B cell (primary cell): ENCODE measurements around the gene EPB41L1. TPM values are rescaled to one million over a fixed set of nuclear protein-coding genes. Genes with fewer than 3 reads are reported as not detected.

Source experiments
- ATAC-seq: fragments of 200-7000 bp; cut with Tn5 transposase; one replicate; pipeline ENCODE4 v1.10.0; 2021; ENCODE audit warnings: low read depth, mild to moderate bottlenecking, moderate number of reproducible peaks, moderate library complexity
- CTCF ChIA-PET: fragments of 350-600 bp; sonication (Branson Sonifier 250); formaldehyde crosslinking; loops from one replicate; lab custom pipeline; 2021; ENCODE audit warnings: antibody characterized with exemption, inconsistent platforms; lab: Charles Lee
- POLR2A ChIA-PET: fragments of 350-600 bp; sonication (Branson Sonifier 250); formaldehyde crosslinking; loops from one replicate; lab custom pipeline; 2021; ENCODE audit warnings: antibody characterized with exemption; lab: Charles Lee
- DNase-seq: peaks from one replicate; pipeline ENCODE4 v3.0.0; 2013
- H2AFZ ChIP-seq: 2 replicates; pipeline ENCODE4 v1.6.1; 2012; ENCODE audit warnings: mild to moderate bottlenecking, low read depth, low read length; ENCODE audit not compliant: insufficient read depth, poor library complexity, severe bottlenecking
- H3K27ac ChIP-seq, 2 donors: 1 replicate in 1 of 2; 2 replicates in 1 of 2; pipeline ENCODE4 v1.5.1; 2012 to 2013; ENCODE audit warnings: low read length in 2 of 2, mild to moderate bottlenecking in 2 of 2, moderate library complexity in 1 of 2
- H3K27me3 ChIP-seq, 4 experiments: fragments of 200-600 bp in 1 of 4; sonication (generic) in 1 of 4; replicated peaks in 1 of 4; 1 replicate in 2 of 4; 2 replicates in 2 of 4; pipeline versions ENCODE4 v1.6.1 to v1.7.0; 2013 to 2016; ENCODE audit warnings: low read length in 3 of 4, mild to moderate bottlenecking in 2 of 4, mixed read lengths in 1 of 4, moderate library complexity in 1 of 4; ENCODE audit not compliant: insufficient read depth in 4 of 4, control insufficient read depth in 3 of 4; ENCODE audit errors: control extremely low read depth in 1 of 4
- H3K36me3 ChIP-seq, 2 experiments: replicated peaks in 1 of 2; 1 replicate in 1 of 2; 2 replicates in 1 of 2; pipeline versions ENCODE4 v1.6.1 to v1.7.1; 2013; ENCODE audit warnings: low read length in 1 of 2; ENCODE audit not compliant: insufficient read depth in 2 of 2, control insufficient read depth in 1 of 2; ENCODE audit errors: control extremely low read depth in 1 of 2, extremely low read depth in 1 of 2
- H3K4me1 ChIP-seq, 2 donors: fragments of 200-600 bp in 1 of 2; sonication (generic) in 1 of 2; 1 replicate in 1 of 2; 2 replicates in 1 of 2; pipeline versions ENCODE4 v1.5.1 to v1.6.1; 2013 to 2017; ENCODE audit warnings: low read length in 2 of 2; ENCODE audit not compliant: control insufficient read depth in 2 of 2, insufficient read depth in 2 of 2
- H3K4me2 ChIP-seq: replicated peaks from 2 replicates; pipeline ENCODE3; 2012; ENCODE audit warnings: mild to moderate bottlenecking, low read depth, low read length; ENCODE audit not compliant: poor library complexity, severe bottlenecking
- H3K4me3 ChIP-seq, 5 experiments: fragments of 200-600 bp in 1 of 5; sonication (generic) in 1 of 5; 1 replicate in 3 of 5; 2 replicates in 2 of 5; pipeline versions ENCODE4 v1.5.1 to v1.7.0; 2011 to 2016; ENCODE audit warnings: low read length in 4 of 5, mild to moderate bottlenecking in 4 of 5, low read depth in 2 of 5, control low read depth in 1 of 5, moderate library complexity in 1 of 5; ENCODE audit not compliant: insufficient read depth in 1 of 5; ENCODE audit errors: control extremely low read depth in 1 of 5, extremely low read depth in 1 of 5
- H3K79me2 ChIP-seq: fragments of 200-600 bp; sonication (generic); one replicate; pipeline ENCODE4 v1.6.0; 2016; ENCODE audit warnings: low read length; ENCODE audit not compliant: control insufficient read depth, insufficient read depth
- H3K9ac ChIP-seq: fragments of 200-600 bp; sonication (generic); 2 replicates; pipeline ENCODE4 v1.6.1; 2017; ENCODE audit warnings: mild to moderate bottlenecking, low read length, moderate library complexity
- H3K9me3 ChIP-seq, 3 donors: one replicate each; pipeline versions ENCODE4 v1.6.1 to v1.7.1; 2013; ENCODE audit warnings: low read length in 2 of 3; ENCODE audit not compliant: control insufficient read depth in 2 of 3, insufficient read depth in 1 of 3; ENCODE audit errors: control extremely low read depth in 1 of 3
- H4K20me1 ChIP-seq: 2 replicates; pipeline ENCODE4 v1.6.0; 2012; ENCODE audit warnings: mild to moderate bottlenecking, low read length; ENCODE audit not compliant: insufficient read depth, control insufficient read depth, poor library complexity, severe bottlenecking
- H3K27ac Mint-ChIP-seq: one replicate; pipeline ENCODE4 v1.8.0; 2021; ENCODE audit warnings: mixed read lengths
- H3K27me3 Mint-ChIP-seq: one replicate; pipeline ENCODE4 v1.8.0; 2021; ENCODE audit warnings: mixed read lengths
- H3K4me1 Mint-ChIP-seq: one replicate; pipeline ENCODE4 v1.8.0; 2021; ENCODE audit warnings: mixed read lengths
- H3K4me3 Mint-ChIP-seq: one replicate; pipeline ENCODE4 v1.8.0; 2021; ENCODE audit warnings: mixed read lengths
- H3K9me3 Mint-ChIP-seq: one replicate; pipeline ENCODE4 v1.8.0; 2022; ENCODE audit warnings: mixed read lengths; ENCODE audit not compliant: insufficient read depth
- CTCF ChIP-seq: fragments of 200-600 bp; IDR thresholded peaks from one replicate; pipeline ENCODE4 v1.8.0; 2022; ENCODE audit warnings: antibody characterized with exemption, mild to moderate bottlenecking
- EZH2 ChIP-seq: IDR thresholded peaks from 2 replicates; pipeline ENCODE4 v1.6.1; 2012; ENCODE audit warnings: borderline replicate concordance, low read depth, mild to moderate bottlenecking, moderate library complexity, low read length; ENCODE audit not compliant: insufficient read depth, poor library complexity, severe bottlenecking
- WGBS: methylation state at CpG from one replicate; pipeline ENCODE4 v1.1.5; 2013; ENCODE audit warnings: missing lambda C conversion rate; ENCODE audit not compliant: insufficient coverage; 5-methylcytosine and 5-hydroxymethylcytosine counted together
- intact Hi-C: fragments of 100-400 bp; cut with micrococcal nuclease; formaldehyde crosslinking; loops from one replicate; pipeline ENCODE4 v1.10.0; 2022
- polyA plus RNA-seq: library from polyadenylated mRNA; depleted of rRNA; stranded (reverse); fragments of >200 nt; gene quantifications from 2 replicates; pipeline ENCODE4 v1.2.3, GENCODE V29; 2012
- total RNA-seq, 2 donors: library from RNA; stranded (reverse); fragments of 120-200 nt in 1 of 2; gene quantifications; 1 replicate in 1 of 2; 2 replicates in 1 of 2; pipeline versions ENCODE4 v1.2.3 to v1.2.4, GENCODE V29; 2013 to 2022

The EPB41L1 gene
- total and polyA plus RNA-seq, 2 donors (not counting 1 experiment from before 2014, with no cell fraction given), result 0.12 to 1.3 TPM

GRCh38 chr20:36197271-36197670 lies 42.7 kb downstream of the EPB41L1 start:
- no peaks in the 10 kb centered on the region for H3K9me3 ChIP-seq
- no peak overlapping the region for H3K4me2 ChIP-seq
- no CpG with 5 or more reads among the region's 2 CpGs for WGBS
- H3K9ac ChIP-seq, result no peak overlapping the region
- H3K4me1 ChIP-seq, result peaks cover 0 to 2% of the 10 kb centered on the region in 2 donors
- H3K36me3 ChIP-seq, result no peaks in the 10 kb centered on the region
- Mint-ChIP-seq H3K27ac (no peak overlapping the region), H3K4me3 (no peak overlapping the region), H3K9me3 (no peaks in the 10 kb centered on the region), H3K4me1 (peaks cover 3% of the 10 kb centered on the region), H3K27me3 (peaks cover 23% of the 10 kb centered on the region)
- H4K20me1 ChIP-seq, result no peaks in the 10 kb centered on the region
- no peak overlapping the region for H3K4me3 ChIP-seq
- TF ChIP-seq CTCF, result no peak
- no peak for TF ChIP-seq EZH2
- CTCF ChIA-PET, result interaction anchor here (1.4 to 3.8 kb wide), 4 partner anchors 12 to 40 kb away, joined by 3 to 32 read pairs (median 9); no protein-coding TSS in a partner anchor
- H3K27me3 ChIP-seq, result peaks cover 0 to 4% (median 2%) of the 10 kb centered on the region in 4 experiments
- ATAC-seq (no peak), DNase-seq (no peak)
- H3K27ac ChIP-seq, result no peak overlapping the region
- H2AFZ ChIP-seq, result no peak overlapping the region
- H3K79me2 ChIP-seq, result no peaks in the 10 kb centered on the region
- intact Hi-C loops, result no loop called here
- POLR2A ChIA-PET, result no interaction called here

GRCh38 chr20:36199345-36200257 lies 45.1 kb downstream of the EPB41L1 start:
- peaks cover 7% of the 10 kb centered on the region for H3K4me1 Mint-ChIP-seq
- H3K4me3 ChIP-seq, result no peak overlapping the region
- H3K27me3 ChIP-seq, result peaks cover 0 to 5% (median 2%) of the 10 kb centered on the region in 4 experiments
- POLR2A ChIA-PET, result no interaction called here
- DNase-seq, result peak; percentile 80
- no peaks in the 10 kb centered on the region for H3K36me3 ChIP-seq
- CTCF ChIA-PET, result interaction anchor here (0.6 to 3.8 kb wide), 24 partner anchors 10 to 735 kb away, joined by 3 to 36 read pairs (median 3); partner anchors contain the start of genes RAB5IF and SCAND1
- no peak overlapping the region for H3K27ac ChIP-seq
- TF ChIP-seq CTCF (peak; percentile 94), EZH2 (no peak)
- 65% methylated on average over 4 of the region's 6 CpGs for WGBS
- peak overlapping the region; percentile 7 for H2AFZ ChIP-seq
- no peaks in the 10 kb centered on the region for H4K20me1 ChIP-seq
- no peak overlapping the region for H3K4me3 Mint-ChIP-seq
- peak; percentile 81 for ATAC-seq
- no peak overlapping the region for H3K4me2 ChIP-seq
- H3K9me3 Mint-ChIP-seq, result no peaks in the 10 kb centered on the region
- intact Hi-C loops, result loop anchor here (1.0 kb wide), 2 partner anchors 43 to 204 kb away; no protein-coding TSS in a partner anchor
- H3K9me3 ChIP-seq, result no peaks in the 10 kb centered on the region
- no peaks in the 10 kb centered on the region for H3K79me2 ChIP-seq
- peaks cover 3 to 7% of the 10 kb centered on the region in 2 donors for H3K4me1 ChIP-seq
- no peak overlapping the region for H3K27ac Mint-ChIP-seq
- peaks cover 26% of the 10 kb centered on the region for H3K27me3 Mint-ChIP-seq
- H3K9ac ChIP-seq, result no peak overlapping the region
